D341Med (cell line): ENCODE data around the gene ULK4.

Experiments used
- DNase-seq: peaks from one replicate; pipeline ENCODE4 v3.0.0; 2012; ENCODE audit warnings: low spot score

ULK4 gene

DNA sequence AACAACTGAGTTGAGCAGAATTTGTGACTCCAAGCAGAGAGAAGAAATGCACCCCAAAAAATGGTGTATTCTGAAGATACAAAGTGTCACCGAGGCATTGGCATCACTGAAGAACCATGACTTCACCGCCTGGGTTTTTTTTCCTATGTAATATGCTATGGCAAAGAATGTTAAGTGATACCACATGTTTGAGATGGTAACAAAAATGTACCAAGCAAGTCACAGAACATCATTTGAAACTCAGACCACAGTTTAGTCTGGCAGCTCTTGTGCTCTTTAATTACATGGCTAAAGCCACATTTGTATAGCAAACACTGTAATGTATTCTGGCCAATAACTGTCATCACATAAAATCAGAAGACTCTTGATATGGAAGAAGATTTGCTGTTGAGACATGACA lies 323.5 kb downstream of the ULK4 start:
- no peak for DNase-seq

GRCh38 chr3:41632700-41633099 lies 329.2 kb downstream of the ULK4 start:
- no peak for DNase-seq

DNA sequence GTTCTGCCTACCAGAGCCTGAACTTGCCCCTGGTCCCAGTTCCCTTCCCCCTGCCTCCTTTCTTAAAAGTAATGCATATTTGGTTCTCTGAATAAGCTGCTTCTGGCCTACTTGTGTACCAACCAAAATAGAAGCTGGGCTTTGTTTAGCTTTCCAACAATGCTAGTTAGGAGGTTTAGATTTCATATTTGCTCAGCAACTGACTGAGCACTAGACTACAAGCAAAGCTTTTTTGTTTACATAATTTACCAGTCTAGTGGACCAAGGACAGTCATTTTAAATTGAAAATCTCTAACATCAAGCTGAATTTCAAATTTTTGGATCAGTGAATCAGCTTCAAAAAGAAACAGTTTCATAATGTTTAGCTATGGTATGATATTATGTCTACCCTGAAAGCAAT lies 331.2 kb downstream of the ULK4 start:
- no peak for DNase-seq

GRCh38 chr3:41629986-41630385 lies 331.9 kb downstream of the ULK4 start:
- no peak for DNase-seq

GRCh38 chr3:41629072-41629471 lies 332.8 kb downstream of the ULK4 start:
- DNase-seq, result no peak

- no peak for DNase-seq
Measured at GRCh38 chr3:41627477-41628087, 334.3 kb downstream of the ULK4 start.

- no peak for DNase-seq
Measured at GRCh38 chr3:41612853-41613252, 349.1 kb downstream of the ULK4 start.

DNA sequence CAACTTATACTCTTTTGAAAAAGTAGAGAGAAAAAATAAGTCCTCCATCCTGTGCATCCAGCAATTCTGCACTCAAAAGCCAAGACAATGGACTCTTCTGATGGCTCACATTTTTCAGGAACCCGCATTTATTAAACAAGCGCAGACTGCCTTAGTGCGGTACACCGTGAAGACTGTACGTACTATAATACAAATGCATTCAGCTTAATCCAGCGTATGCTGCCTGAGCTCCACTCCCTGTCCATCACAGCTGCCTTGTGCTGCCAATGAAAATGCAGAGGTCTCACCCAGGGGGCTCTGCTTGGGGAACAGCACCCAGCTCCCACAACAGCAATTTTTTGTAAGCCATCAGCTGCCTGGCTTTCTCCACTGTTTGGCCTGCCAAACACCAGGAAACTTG lies 350.9 kb downstream of the ULK4 start:
- no peak for DNase-seq

- no peak for DNase-seq
Measured at GRCh38 chr3:41608347-41608746, 353.6 kb downstream of the ULK4 start.

DNA sequence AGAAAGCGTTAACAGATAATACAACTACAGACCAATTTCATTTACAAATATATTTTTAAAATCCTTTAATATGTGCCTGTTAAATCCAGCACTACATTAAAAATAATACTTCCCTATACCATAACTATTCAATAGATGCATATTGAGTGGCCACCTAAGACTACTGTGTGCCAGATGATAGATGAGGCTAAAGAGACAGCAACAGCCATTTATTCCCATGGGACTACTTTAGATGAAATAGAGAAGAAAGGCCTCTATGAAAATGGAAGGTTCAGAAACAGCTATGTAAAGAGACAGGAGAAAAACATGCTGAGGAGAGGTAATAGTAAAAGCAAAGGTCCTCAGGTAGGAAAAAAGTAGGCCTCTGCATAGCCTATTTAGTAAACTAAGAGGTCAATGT lies 358.1 kb downstream of the ULK4 start:
- no peak for DNase-seq

GRCh38 chr3:41602121-41602520 lies 359.8 kb downstream of the ULK4 start:
- DNase-seq, result no peak

- DNase-seq, result no peak
Measured at GRCh38 chr3:41601404-41601987, 360.4 kb downstream of the ULK4 start.

DNA sequence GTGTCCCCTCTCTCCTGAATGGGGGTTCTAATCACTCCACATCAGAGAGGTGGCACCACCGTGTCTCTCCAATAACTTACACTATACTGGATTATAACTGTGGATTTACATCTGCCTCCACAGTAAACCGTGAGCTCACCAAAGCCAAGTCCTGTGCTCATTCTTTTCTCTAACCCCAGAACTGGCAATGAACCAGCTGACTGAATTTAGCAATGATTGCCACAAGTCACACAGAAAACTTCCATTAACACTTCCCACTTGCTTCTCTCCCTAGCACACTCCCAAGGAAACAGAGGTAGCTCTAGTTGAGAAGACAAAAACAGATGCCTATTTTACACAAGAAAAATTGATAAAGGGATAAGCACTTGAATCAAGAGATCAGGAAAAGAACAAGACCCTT lies 361.3 kb downstream of the ULK4 start:
- DNase-seq, result no peak

DNA sequence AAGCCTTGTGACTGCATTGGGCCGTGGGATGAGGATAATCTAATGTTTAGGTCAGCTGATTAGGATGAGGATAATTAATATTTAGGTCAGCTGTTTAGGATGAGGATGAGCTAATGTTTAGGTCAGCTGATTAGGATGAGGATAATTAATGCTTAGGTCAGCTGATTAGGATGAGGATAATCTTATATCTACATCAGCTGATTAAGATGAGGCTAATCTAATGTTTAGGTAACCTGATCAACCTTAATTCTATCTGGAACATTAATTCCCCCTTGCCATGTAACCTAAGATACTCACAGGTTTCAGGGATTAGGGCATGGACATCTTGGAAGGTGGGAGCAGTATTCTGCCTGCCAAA lies 362.8 kb downstream of the ULK4 start:
- no peak for DNase-seq

- no peak for DNase-seq
Measured at GRCh38 chr3:41598402-41599126, 363.3 kb downstream of the ULK4 start.

GRCh38 chr3:41593774-41594173 lies 368.1 kb downstream of the ULK4 start:
- no peak for DNase-seq

DNA sequence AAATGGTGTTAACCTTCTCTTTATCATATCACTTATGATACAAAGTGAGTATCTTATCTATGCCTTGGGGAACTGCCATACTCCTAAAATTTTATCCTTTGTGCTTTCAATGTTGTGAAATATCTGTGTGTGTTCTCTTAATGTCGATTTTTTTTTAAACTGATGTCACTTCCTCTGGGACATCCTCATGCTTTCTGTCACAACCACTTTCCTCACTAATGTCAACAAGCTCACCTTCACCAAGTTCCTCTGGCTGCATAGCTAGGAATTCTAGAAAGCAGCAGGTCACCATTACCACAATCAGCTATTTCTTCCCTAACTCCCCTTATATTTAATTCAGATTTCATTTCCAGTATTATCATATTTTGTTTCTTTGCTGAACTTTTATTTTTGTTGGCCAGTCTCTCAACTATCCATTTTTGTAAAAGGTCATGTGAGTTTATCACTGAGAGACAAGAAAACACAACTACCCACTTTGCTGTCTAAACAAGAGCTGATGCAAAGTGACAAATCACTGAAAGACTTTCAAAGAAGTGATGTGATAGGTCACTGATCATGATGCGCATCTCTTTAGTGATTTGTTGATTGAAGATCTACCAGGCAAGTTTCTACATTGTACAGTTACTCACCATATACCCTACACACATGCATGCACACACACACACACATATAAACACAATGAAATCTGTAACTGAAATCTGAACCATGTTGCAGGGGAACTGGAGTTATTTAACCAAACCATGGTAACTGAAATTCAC lies 369.0 kb downstream of the ULK4 start:
- DNase-seq, result no peak

- DNase-seq, result no peak
Measured at GRCh38 chr3:41583014-41583413, 378.9 kb downstream of the ULK4 start.

DNA sequence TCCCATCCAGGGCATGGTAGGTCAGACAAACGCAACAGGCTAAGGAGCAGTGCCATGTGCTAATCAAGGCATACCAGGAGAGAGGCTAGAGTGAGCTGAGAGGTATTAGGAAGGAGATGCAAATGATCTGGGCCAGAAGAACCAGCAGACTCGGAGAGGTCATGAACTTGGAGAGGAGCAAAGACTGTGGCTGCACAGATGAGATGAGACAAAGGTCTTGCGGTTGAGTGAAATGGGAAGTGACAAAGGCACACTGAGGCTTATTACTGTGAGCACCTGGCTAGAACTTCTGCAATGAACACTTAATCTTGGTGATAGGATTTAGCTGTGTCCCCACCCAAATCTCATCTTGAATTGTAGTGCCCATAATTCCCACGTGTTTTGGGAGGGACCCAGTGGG lies 380.2 kb downstream of the ULK4 start:
- no peak for DNase-seq

DNA sequence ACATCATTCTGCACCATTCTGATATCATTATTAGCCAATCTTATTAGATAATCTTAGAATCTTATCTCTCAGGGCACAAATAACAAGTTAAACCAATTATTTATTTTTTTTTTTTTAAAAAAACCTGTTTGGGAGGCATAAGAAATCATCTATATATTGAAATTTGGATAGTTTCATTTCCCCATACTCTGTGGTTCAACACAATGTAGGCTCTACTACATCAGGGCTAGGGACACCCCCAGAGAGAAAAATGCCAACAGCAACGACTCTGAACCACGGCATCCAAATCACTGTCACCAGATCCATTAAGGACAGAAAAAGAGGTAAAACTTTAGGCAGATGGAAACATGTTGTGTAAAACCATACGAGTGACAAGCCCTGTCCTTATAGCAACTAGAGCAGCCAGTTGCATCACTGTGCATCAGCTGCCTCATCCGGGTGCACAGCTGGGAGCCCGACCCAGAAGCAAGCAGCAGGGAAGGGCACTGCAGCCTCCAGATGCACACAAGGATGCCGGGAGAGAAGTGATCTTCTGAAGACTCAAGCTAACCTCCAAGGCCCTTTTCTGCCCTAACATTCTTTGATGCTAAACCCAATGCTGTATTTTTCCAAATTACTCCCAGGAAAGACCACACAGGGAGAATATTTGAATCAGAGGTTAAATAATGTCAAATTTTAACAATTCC lies 381.5 kb downstream of the ULK4 start:
- DNase-seq, result no peak

GRCh38 chr3:41579861-41580260 lies 382.0 kb downstream of the ULK4 start:
- no peak for DNase-seq

DNA sequence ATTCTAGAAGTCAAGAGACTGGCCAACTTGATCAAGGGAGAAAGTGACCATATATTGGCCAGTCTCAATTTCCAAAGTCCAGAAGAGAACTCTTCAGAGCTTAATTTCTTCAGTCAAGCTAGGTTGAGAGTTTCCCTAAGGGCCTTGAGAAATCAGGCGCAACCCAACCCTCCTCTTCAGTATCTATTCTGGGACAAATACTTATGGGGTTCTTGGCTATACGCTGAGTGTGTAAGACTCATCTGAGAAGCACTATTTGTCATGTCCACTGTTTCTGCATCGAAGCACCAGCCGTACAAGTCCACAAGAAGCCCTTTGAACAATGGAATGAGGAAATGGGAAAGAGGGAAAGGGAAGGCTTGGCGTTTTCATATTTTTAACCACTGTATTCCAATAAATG lies 383.1 kb downstream of the ULK4 start:
- no peak for DNase-seq

- DNase-seq, result no peak
Measured at GRCh38 chr3:41575724-41576123, 386.2 kb downstream of the ULK4 start.
